GM12801 (cell line): Measurements from ENCODE around the gene EHD4.

Experiments
- TF ChIP-seq, protein P1 (sequence below): IDR thresholded peaks from one replicate; pipeline ENCODE4 v1.5.1; 2011; ENCODE audit warnings: control low read depth; ENCODE audit not compliant: insufficient read length; ENCODE audit errors: extremely low read depth

EHD4 gene

DNA sequence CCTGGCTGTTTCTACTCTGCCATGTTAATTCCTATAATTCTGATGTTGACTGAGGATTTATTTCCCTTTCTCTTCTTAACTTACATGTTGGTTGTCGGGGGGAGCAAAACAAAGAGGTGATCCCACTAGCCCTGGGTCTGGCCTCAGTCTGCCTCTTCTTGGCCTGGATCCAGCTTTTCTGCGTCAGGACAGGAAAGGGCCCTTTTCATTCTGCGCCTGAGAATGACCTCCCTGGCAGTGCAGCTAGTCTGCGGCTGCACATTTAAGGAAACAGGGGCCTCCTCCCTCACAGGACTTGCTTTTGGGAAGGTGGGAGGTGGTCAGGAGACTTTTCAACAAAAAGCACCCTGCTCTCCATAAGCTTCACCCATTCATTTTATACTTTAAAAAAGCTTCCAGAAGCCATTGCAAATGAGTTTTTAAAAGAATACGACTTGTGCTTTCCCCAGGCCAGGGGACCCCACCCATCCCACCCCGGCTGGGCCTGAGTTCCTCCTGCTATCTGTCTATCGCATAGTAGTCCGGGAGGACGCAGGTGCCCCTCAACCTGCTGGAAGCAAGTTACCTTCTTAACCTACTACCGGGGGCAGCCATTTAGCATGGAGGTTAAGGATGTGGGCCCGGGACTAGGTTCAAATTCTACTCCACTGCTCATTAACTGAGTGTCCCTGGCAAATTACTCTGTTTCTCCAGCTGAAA, 21.3 kb upstream of the EHD4 start:
- TF ChIP-seq, protein P1, sequence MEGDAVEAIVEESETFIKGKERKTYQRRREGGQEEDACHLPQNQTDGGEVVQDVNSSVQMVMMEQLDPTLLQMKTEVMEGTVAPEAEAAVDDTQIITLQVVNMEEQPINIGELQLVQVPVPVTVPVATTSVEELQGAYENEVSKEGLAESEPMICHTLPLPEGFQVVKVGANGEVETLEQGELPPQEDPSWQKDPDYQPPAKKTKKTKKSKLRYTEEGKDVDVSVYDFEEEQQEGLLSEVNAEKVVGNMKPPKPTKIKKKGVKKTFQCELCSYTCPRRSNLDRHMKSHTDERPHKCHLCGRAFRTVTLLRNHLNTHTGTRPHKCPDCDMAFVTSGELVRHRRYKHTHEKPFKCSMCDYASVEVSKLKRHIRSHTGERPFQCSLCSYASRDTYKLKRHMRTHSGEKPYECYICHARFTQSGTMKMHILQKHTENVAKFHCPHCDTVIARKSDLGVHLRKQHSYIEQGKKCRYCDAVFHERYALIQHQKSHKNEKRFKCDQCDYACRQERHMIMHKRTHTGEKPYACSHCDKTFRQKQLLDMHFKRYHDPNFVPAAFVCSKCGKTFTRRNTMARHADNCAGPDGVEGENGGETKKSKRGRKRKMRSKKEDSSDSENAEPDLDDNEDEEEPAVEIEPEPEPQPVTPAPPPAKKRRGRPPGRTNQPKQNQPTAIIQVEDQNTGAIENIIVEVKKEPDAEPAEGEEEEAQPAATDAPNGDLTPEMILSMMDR: no peak

DNA sequence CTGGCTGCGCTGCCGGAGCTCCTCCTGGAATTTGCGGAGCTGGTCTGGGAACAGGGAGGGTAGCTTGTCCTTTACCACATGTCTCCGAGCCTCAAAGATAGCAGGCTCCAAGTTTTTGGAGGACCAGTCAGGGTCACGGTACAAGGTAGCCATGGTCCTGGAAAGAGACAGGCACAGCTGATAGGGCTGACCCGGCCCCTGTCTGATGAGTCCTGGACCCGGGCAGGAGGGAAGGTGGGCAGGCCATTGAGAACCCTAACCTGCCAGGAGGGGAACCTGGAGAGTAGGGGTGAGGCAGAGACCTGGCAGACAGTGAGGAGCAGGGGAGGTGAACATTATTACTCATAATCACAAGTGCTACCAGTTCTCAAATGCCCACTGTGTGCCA, 20.4 kb upstream of the EHD4 start:
- TF ChIP-seq, protein P1: no peak

DNA sequence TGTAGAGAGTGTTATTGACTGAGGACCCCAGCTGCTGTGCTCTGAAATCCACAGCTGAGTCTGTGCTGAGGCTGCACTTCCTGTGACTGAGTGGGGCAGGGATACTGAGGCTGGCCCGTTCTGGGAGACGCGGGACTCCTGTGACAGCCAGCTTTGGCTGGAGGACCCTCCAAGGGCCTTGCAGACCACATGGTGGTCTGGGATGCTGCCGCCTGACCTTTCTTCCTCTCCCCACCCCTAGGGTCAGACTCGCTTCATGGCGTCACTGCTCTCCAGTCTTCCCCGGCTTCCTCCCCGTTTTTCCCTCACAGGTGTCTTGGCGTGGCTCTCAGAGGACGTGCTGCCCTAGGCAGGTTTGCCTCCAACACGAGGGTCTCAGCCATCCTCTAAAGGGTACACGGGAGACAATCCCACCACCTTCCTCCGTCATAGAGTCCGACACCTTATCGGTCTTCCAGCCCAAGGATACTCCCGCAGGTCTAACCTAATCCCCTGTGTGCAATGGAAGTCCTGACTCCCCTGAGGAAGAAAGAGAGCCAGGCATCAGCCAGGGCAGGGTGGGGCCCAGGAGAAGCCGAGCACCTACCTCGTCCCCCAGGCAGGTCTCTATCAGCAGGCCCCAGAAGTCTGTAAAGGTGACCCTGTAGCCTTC, 19.9 kb upstream of the EHD4 start:
- TF ChIP-seq, protein P1: no peak

DNA sequence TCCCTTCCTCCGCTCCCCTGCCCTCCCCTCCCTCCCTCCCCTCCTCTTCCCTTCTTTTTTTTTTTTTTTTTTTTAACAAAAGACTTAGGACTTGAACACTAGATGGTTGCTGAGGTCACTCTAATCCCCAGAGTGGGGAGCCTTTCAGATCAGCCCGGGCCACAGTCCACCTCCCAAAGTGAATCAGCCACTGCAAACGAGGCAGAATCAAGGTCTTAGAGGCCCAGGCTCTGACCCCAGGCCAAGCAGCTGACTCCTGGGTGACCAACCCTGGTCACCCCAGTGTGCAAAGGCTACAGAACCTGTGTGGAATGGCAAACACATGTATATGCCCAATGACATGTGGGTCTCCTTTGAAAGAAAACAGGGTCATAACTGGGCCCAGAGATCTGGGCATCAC, 18.3 kb upstream of the EHD4 start:
- TF ChIP-seq, protein P1: no peak

DNA sequence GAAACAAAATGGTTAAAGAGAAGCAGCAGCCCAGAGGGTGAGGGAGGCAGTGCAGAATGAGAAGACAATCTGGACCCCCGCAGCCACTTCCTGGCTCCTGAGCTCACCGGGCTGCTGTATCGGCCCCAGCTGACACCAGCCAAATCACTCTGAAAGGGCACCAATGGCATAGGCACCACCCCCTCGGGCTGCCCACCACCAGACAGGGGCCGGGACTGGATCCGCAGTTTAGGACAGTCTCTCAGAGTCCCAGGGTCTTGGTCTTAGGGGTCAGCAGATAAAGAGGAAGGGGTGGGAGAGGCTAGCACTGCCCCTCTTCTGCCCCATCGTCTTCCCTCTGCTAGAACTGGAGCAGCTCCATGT, 17.9 kb upstream of the EHD4 start:
- TF ChIP-seq, protein P1: no peak

DNA sequence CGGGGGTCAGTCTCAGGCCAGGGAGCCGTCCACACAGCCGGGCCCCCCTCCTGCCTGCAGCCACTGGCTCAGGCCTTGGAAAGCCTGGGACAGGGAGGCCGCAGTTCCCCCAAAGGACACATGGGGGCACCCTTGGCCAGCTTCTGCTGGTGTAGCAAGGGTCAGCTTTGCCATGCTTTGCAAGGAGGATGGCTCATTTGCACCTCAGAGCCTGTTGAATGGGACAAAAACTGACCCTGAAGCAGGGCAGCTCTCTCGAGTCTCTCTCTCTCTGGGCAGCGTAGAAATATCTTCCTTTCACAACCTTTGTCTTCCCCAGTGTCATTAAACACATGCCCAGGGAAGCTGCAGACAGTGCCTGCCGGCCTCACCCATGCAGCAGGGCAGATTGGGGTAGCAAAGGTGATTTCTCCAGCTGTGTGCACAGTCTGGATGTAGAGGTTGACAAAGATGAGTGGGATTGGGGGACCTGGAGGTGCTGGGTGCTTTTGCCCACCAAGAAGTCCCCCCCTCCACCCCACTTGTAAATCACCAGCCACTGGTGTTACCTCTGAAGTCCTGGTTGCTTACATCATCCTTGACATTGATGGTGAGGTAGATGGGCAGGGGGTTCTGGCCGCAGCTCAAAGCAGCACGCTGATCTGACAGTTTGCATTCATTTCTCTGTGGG, 17.4 kb upstream of the EHD4 start:
- TF ChIP-seq, protein P1: peak; percentile 46

DNA sequence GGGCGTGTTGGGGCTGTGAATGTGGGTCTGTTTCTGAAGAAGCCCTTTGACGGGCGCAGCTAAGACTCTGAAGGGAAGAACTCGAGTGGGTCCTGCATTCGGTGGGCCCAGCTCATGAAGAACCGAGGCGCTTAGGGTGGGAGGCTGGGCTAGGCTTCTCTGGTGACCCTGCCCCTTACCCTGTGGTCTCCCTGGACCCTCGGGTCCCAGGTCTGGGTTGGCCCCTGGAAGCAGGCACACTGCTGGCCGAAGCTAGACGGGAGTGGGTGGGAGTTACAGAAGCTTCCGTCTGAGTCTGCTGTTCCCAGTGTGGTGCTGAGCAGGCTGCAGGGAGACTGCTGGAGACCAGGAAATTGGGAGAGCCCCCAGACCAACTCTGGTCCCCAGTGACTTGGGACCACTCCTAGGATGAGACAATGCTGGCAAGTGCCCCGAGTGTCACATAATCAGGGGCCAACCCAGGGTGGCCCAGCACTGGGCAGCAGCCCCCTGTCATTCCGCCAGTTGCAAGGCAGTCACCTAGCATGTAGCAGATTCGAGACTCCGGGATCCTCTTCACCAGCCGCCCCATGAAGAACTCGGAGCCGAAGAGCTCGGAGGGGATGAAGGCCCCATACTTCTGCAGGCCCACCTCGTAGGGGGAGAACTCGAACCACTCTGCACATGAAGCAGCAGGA, 16.7 kb upstream of the EHD4 start:
- TF ChIP-seq, protein P1: no peak
